Smooth muscle cell (in vitro differentiated cells): Measurements from ENCODE around the gene RO60. TPM values are rescaled to one million over a fixed set of nuclear protein-coding genes. Genes with fewer than 3 reads are reported as not detected.

Source experiments
- DNase-seq: peaks from one replicate; lab custom pipeline; 2025; ENCODE audit not compliant: unreplicated experiment; lab: John Stamatoyannopoulos, UW
- H2AFZ ChIP-seq: fragments of 200-600 bp; sonication (generic); 2 replicates; pipeline ENCODE4 v1.6.0; 2016; ENCODE audit warnings: antibody characterized with exemption, low read depth, mild to moderate bottlenecking
- H3F3A ChIP-seq: fragments of 200-600 bp; sonication (generic); 2 replicates; pipeline ENCODE4 v1.6.0; 2017; ENCODE audit warnings: antibody characterized with exemption, low read depth
- H3K27ac ChIP-seq: fragments of 200-600 bp; sonication (generic); 2 replicates; pipeline ENCODE4 v1.5.1; 2016; ENCODE audit warnings: low read depth, mild to moderate bottlenecking
- H3K27me3 ChIP-seq: fragments of 200-600 bp; sonication (generic); 2 replicates; pipeline ENCODE4 v1.6.1; 2016; ENCODE audit warnings: low read depth, mild to moderate bottlenecking
- H3K36me3 ChIP-seq: fragments of 200-600 bp; sonication (generic); 2 replicates; pipeline ENCODE4 v1.5.1; 2016; ENCODE audit warnings: low read depth
- H3K4me1 ChIP-seq: fragments of 200-600 bp; sonication (generic); 2 replicates; pipeline ENCODE4 v1.5.1; 2016; ENCODE audit warnings: low read depth
- H3K4me2 ChIP-seq: fragments of 200-600 bp; sonication (generic); 2 replicates; pipeline ENCODE4 v1.6.0; 2016; ENCODE audit warnings: mild to moderate bottlenecking
- H3K4me3 ChIP-seq: fragments of 200-600 bp; sonication (generic); 2 replicates; pipeline ENCODE4 v1.5.1; 2016; ENCODE audit warnings: mild to moderate bottlenecking
- H3K79me2 ChIP-seq: fragments of 200-600 bp; sonication (generic); 2 replicates; pipeline ENCODE4 v1.6.0; 2016; ENCODE audit warnings: low read depth, mild to moderate bottlenecking
- H3K9ac ChIP-seq: fragments of 200-600 bp; sonication (generic); 2 replicates; pipeline ENCODE4 v1.6.0; 2016; ENCODE audit warnings: low read depth
- H3K9me3 ChIP-seq: fragments of 200-600 bp; sonication (generic); replicated peaks from 2 replicates; pipeline ENCODE4 v1.5.1; 2016; ENCODE audit warnings: low read depth
- H4K20me1 ChIP-seq: fragments of 200-600 bp; sonication (generic); 2 replicates; pipeline ENCODE4 v1.6.0; 2016; ENCODE audit warnings: low read depth
- WGBS: methylation state at CpG from one replicate; pipeline ENCODE4 v1.1.7; 2016; ENCODE audit warnings: low lambda C conversion rate; 5-methylcytosine and 5-hydroxymethylcytosine counted together
- polyA plus RNA-seq: library from polyadenylated mRNA; unstranded; fragments of >200 nt; fragmentation: Nextera tagmentation; extraction: Ambion mirVana; gene quantifications from 2 replicates; pipeline ENCODE4 v1.2.1, GENCODE V29; 2016
- total RNA-seq: library from RNA; depleted of rRNA; stranded (reverse); fragments of >200 nt; gene quantifications from 2 replicates; pipeline ENCODE4 v1.2.3, GENCODE V29; 2014
- TF ChIP-seq, protein P1 (sequence below): fragments of 200-600 bp; sonication (generic); IDR thresholded peaks from 2 replicates; pipeline ENCODE4 v1.5.1; 2017; ENCODE audit warnings: borderline replicate concordance, mild to moderate bottlenecking, antibody characterized with exemption; ENCODE audit not compliant: insufficient read depth, poor library complexity, severe bottlenecking

Gene RO60
- total and polyA plus RNA-seq, 2 experiments from 2014 or later = 114 to 124 TPM

GRCh38 chr1:193033610-193034009, 25.8 kb upstream of the RO60 start:
- Histone ChIP-seq H4K20me1 (peaks cover 15% of the 10 kb centered on the region), H3K79me2 (peaks cover 54% of the 10 kb centered on the region), H3F3A (no peaks in the 10 kb centered on the region), H2AFZ (no peak overlapping the region), H3K27me3 (no peaks in the 10 kb centered on the region), H3K4me1 (no peaks in the 10 kb centered on the region), H3K27ac (no peak overlapping the region), H3K9ac (no peak overlapping the region), H3K4me2 (no peak overlapping the region), H3K36me3 (no peaks in the 10 kb centered on the region), H3K9me3 (no peaks in the 10 kb centered on the region), H3K4me3 (no peak overlapping the region)
- TF ChIP-seq, protein P1, sequence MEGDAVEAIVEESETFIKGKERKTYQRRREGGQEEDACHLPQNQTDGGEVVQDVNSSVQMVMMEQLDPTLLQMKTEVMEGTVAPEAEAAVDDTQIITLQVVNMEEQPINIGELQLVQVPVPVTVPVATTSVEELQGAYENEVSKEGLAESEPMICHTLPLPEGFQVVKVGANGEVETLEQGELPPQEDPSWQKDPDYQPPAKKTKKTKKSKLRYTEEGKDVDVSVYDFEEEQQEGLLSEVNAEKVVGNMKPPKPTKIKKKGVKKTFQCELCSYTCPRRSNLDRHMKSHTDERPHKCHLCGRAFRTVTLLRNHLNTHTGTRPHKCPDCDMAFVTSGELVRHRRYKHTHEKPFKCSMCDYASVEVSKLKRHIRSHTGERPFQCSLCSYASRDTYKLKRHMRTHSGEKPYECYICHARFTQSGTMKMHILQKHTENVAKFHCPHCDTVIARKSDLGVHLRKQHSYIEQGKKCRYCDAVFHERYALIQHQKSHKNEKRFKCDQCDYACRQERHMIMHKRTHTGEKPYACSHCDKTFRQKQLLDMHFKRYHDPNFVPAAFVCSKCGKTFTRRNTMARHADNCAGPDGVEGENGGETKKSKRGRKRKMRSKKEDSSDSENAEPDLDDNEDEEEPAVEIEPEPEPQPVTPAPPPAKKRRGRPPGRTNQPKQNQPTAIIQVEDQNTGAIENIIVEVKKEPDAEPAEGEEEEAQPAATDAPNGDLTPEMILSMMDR = no peak
- no peak for DNase-seq

DNA sequence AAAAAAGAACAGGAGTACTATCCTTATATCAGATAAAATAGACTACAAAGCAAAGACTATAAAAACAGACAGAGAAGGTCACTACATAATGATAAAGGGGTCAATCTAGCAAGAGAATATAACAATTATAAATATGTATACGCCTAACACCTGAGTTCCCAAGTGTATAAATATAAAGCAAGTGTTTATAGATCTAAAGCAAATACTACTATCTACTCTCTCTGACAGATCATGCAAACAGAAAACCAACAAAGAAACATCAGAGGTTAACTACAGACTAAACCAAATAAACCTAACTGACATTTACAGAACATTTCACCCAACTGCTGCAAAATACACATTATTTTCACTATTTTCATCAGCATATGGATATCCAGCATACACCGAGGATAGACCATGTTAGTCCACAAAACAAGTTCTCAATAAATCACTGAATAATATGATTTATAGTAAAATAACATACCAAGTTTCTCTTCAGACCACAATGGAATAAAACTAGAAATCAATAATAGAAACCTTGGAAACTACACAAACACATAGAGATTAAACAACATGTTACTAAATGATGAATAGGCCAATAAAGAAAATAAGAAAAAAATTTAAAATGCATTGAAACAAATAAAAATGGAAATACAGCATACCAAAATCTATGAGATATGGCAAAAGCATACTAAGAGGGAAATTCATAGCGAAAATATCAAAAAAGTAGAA, 22.9 kb upstream of the RO60 start:
- Histone ChIP-seq H3K79me2 (peaks cover 56% of the 10 kb centered on the region), H3K27ac (no peak overlapping the region), H3K9me3 (no peaks in the 10 kb centered on the region), H3K4me1 (no peaks in the 10 kb centered on the region), H3K36me3 (no peaks in the 10 kb centered on the region), H3F3A (no peaks in the 10 kb centered on the region), H4K20me1 (peaks cover 14% of the 10 kb centered on the region), H3K9ac (no peak overlapping the region), H2AFZ (no peak overlapping the region), H3K4me3 (no peak overlapping the region), H3K27me3 (no peaks in the 10 kb centered on the region), H3K4me2 (no peak overlapping the region)
- DNase-seq = no peak
- 98% methylated on average over 3 of the region's 3 CpGs for WGBS
- TF ChIP-seq, protein P1 = no peak

GRCh38 chr1:193040011-193040410, 19.4 kb upstream of the RO60 start:
- Histone ChIP-seq H2AFZ (no peak overlapping the region), H3K9me3 (no peaks in the 10 kb centered on the region), H3K9ac (no peak overlapping the region), H3K4me3 (no peak overlapping the region), H3K27ac (no peak overlapping the region), H3K36me3 (peaks cover 6% of the 10 kb centered on the region), H3K79me2 (peaks cover 41% of the 10 kb centered on the region), H3K4me2 (no peak overlapping the region), H3K27me3 (no peaks in the 10 kb centered on the region), H3K4me1 (no peaks in the 10 kb centered on the region), H4K20me1 (peaks cover 7% of the 10 kb centered on the region), H3F3A (no peaks in the 10 kb centered on the region)
- DNase-seq = no peak
- TF ChIP-seq, protein P1 = no peak
- WGBS = 91% methylated on average over 3 of the region's 3 CpGs
